A549 (cell line): ENCODE data around the gene APOL5.

Source experiments
- BHLHE40 ChIP-seq: IDR thresholded peaks from 2 replicates; pipeline ENCODE4 v1.6.1; 2012; ENCODE audit warnings: low read depth, low read length, inconsistent platforms
- CEBPB ChIP-seq, 2 experiments: fragments of >200 bp in 1 of 2; sonication (Bioruptor Twin) in 1 of 2; formaldehyde crosslinking in 1 of 2; IDR thresholded peaks; 2 replicates each; pipeline ENCODE4 v1.6.1; 2012 to 2016
- EP300 ChIP-seq, 2 experiments: fragments of >200 bp; sonication (Bioruptor Twin); formaldehyde crosslinking; IDR thresholded peaks; 2 replicates in 1 of 2; 3 replicates in 1 of 2; pipeline ENCODE4 v1.6.1; 2016 to 2017
- HEYL ChIP-seq: fragments of 250-450 bp; sonication (Bioruptor Pico); IDR thresholded peaks from 2 replicates; pipeline ENCODE4 v1.8.0; 2021; ENCODE audit warnings: mild to moderate bottlenecking, moderate library complexity
- HOXA7 ChIP-seq: fragments of 250-450 bp; sonication (Bioruptor Pico); IDR thresholded peaks from 2 replicates; pipeline ENCODE4 v1.5.0; 2020; ENCODE audit warnings: mild to moderate bottlenecking, moderate library complexity
- MYC ChIP-seq: IDR thresholded peaks from 2 replicates; pipeline ENCODE4 v1.6.1; 2012; ENCODE audit warnings: mild to moderate bottlenecking, inconsistent platforms, low read length, improper control_type of control experiment, borderline replicate concordance
- NR3C1 ChIP-seq: fragments of >200 bp; sonication (Bioruptor Twin); formaldehyde crosslinking; IDR thresholded peaks from 3 replicates; pipeline ENCODE4 v1.6.1; 2017
- PHF8 ChIP-seq: fragments of 200-600 bp; sonication (generic); IDR thresholded peaks from 2 replicates; pipeline ENCODE4 v1.6.1; 2016; ENCODE audit warnings: low read depth, mild to moderate bottlenecking, antibody characterized with exemption, moderate library complexity, borderline replicate concordance
- POLR2A ChIP-seq: IDR thresholded peaks from 2 replicates; pipeline ENCODE4 v1.6.1; 2012; ENCODE audit warnings: mild to moderate bottlenecking, low read length
- RCOR1 ChIP-seq: fragments of 150-350 bp; IDR thresholded peaks from 2 replicates; pipeline ENCODE4 v1.6.1; 2014; ENCODE audit warnings: antibody characterized with exemption, low read length, low read depth
- ZSCAN20 ChIP-seq: fragments of 250-450 bp; sonication (Bioruptor Pico); IDR thresholded peaks from 2 replicates; pipeline ENCODE4 v1.8.0; 2022; ENCODE audit warnings: mild to moderate bottlenecking, moderate library complexity
- TF ChIP-seq, protein P1 (sequence below): fragments of >200 bp; sonication (Bioruptor Twin); formaldehyde crosslinking; IDR thresholded peaks from 3 replicates; pipeline ENCODE4 v1.5.1; 2016
- TF ChIP-seq, protein P2 (sequence below): fragments of 200-600 bp; sonication (generic); IDR thresholded peaks from 2 replicates; pipeline ENCODE4 v1.6.1; 2016; ENCODE audit warnings: antibody characterized with exemption, mild to moderate bottlenecking, moderate library complexity

DNA sequence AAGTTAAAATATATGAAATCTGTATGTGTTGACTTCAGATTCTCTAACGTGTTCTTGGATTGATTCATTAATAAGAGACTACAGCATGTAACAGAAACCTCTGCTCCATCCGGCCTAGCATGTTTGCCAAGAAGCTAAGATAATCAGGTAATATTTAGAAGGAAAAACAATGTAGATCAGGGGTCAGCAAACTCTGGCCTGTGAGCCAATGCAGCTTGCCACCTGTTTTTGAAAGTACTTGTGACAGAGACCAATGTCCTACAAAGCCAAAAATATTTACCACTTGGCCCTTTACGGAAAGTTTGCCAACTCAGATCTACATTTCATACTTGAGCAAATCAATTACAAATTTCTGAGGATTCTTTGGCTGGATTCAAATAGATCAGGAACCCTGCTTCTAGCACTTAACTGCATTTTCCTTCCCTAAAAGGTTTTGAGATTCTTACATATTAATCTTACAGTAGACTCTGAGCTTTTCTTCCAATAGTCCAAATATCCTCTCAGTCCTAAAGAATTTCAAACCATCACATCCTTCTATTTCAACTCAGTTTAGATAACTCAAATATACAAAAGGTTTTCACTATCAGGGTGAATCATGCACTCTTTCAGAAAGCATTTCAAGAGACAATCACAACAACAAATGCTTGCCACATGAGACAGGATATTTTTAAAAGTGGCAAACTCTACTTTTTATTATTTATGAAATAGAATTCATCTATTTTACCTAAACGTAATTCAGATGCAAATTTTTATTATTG lies 29.5 kb downstream of the APOL5 start:
- TF ChIP-seq HEYL (CRISPR knock-in tag) (no peak), ZSCAN20 (no peak), CEBPB (IDR thresholded peaks at IDR 0.05) (no peak), POLR2A (no peak), PHF8 (no peak), EP300 (IDR thresholded peaks at IDR 0.05) (no peak), HOXA7 (CRISPR knock-in tag) (no peak), RCOR1 (no peak), MYC (no peak), BHLHE40 (no peak), NR3C1 (no peak)
- TF ChIP-seq, protein P1, sequence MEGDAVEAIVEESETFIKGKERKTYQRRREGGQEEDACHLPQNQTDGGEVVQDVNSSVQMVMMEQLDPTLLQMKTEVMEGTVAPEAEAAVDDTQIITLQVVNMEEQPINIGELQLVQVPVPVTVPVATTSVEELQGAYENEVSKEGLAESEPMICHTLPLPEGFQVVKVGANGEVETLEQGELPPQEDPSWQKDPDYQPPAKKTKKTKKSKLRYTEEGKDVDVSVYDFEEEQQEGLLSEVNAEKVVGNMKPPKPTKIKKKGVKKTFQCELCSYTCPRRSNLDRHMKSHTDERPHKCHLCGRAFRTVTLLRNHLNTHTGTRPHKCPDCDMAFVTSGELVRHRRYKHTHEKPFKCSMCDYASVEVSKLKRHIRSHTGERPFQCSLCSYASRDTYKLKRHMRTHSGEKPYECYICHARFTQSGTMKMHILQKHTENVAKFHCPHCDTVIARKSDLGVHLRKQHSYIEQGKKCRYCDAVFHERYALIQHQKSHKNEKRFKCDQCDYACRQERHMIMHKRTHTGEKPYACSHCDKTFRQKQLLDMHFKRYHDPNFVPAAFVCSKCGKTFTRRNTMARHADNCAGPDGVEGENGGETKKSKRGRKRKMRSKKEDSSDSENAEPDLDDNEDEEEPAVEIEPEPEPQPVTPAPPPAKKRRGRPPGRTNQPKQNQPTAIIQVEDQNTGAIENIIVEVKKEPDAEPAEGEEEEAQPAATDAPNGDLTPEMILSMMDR, result no peak
- TF ChIP-seq, protein P2, sequence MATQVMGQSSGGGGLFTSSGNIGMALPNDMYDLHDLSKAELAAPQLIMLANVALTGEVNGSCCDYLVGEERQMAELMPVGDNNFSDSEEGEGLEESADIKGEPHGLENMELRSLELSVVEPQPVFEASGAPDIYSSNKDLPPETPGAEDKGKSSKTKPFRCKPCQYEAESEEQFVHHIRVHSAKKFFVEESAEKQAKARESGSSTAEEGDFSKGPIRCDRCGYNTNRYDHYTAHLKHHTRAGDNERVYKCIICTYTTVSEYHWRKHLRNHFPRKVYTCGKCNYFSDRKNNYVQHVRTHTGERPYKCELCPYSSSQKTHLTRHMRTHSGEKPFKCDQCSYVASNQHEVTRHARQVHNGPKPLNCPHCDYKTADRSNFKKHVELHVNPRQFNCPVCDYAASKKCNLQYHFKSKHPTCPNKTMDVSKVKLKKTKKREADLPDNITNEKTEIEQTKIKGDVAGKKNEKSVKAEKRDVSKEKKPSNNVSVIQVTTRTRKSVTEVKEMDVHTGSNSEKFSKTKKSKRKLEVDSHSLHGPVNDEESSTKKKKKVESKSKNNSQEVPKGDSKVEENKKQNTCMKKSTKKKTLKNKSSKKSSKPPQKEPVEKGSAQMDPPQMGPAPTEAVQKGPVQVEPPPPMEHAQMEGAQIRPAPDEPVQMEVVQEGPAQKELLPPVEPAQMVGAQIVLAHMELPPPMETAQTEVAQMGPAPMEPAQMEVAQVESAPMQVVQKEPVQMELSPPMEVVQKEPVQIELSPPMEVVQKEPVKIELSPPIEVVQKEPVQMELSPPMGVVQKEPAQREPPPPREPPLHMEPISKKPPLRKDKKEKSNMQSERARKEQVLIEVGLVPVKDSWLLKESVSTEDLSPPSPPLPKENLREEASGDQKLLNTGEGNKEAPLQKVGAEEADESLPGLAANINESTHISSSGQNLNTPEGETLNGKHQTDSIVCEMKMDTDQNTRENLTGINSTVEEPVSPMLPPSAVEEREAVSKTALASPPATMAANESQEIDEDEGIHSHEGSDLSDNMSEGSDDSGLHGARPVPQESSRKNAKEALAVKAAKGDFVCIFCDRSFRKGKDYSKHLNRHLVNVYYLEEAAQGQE, result no peak
